Muscle layer of duodenum (tissue), 2 donors: ENCODE measurements around the gene CSNK2A1.

Experiments
- H3K27ac ChIP-seq: one replicate; pipeline ENCODE4 v1.7.0; 2013; ENCODE audit warnings: mild to moderate bottlenecking, low read length
- H3K27me3 ChIP-seq: one replicate; pipeline ENCODE4 v1.7.0; 2013; ENCODE audit warnings: low read depth, mild to moderate bottlenecking, control low read depth, low read length
- H3K36me3 ChIP-seq, 2 donors: one replicate each; pipeline ENCODE4 v1.7.0; 2013; ENCODE audit warnings: low read length in 2 of 2, control low read depth in 1 of 2, mild to moderate bottlenecking in 1 of 2; ENCODE audit not compliant: insufficient read depth in 2 of 2, control insufficient read depth in 1 of 2
- H3K4me1 ChIP-seq, 2 donors: one replicate each; pipeline ENCODE4 v1.7.0; 2013; ENCODE audit warnings: low read length in 2 of 2, mild to moderate bottlenecking in 2 of 2, control low read depth in 1 of 2, moderate library complexity in 1 of 2; ENCODE audit not compliant: insufficient read depth in 2 of 2, control insufficient read depth in 1 of 2
- H3K4me3 ChIP-seq, 2 donors: one replicate each; pipeline ENCODE4 v1.7.0; 2013; ENCODE audit warnings: low read length in 2 of 2, low read depth in 1 of 2, mild to moderate bottlenecking in 1 of 2
- H3K9me3 ChIP-seq, 2 donors: one replicate each; pipeline ENCODE4 v1.7.0; 2013; ENCODE audit warnings: low read length in 2 of 2, control low read depth in 1 of 2, mild to moderate bottlenecking in 1 of 2; ENCODE audit not compliant: control insufficient read depth in 1 of 2
- donor health status: healthy.

Gene CSNK2A1

GRCh38 chr20:444117-444516 is 99.5 kb downstream of the CSNK2A1 start:
- no peak overlapping the region for H3K4me3 ChIP-seq
- H3K4me1 ChIP-seq: peaks cover 0 to 5% of the 10 kb centered on the region in 2 donors
- H3K36me3 ChIP-seq: peaks cover 50 to 65% of the 10 kb centered on the region in 2 donors
- H3K9me3 ChIP-seq: no peaks in the 10 kb centered on the region
- no peak overlapping the region for H3K27ac ChIP-seq
- no peaks in the 10 kb centered on the region for H3K27me3 ChIP-seq

DNA sequence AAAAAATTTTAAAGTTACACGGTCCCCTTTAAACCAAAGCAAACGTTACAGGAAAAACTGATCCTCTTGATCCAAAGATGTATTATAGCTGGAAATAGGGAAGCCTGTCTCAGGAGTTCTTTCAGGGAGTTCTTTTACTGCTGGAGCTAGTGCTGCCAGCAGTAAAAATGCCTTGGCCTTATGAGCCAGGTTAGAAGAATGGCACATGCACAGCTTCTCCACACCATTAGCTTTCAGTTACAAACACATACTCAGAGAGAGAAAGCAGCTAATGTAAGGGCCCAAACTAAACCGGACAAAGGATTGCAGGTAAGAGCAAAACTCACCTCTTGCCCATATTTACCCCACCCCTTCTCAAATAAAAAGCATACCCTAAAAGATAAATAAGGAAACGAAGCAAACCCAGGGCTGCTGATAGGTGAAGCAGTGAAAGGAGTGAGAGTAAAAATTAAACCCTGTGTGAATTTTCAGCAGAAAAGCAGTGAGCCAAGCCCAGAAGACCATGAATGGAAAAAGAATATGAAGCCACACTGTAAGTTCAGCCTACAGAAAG is 100.3 kb downstream of the CSNK2A1 start:
- Histone ChIP-seq H3K36me3 (peaks cover 51 to 74% of the 10 kb centered on the region in 2 donors), H3K27ac (no peak overlapping the region), H3K4me3 (no peak overlapping the region), H3K27me3 (no peaks in the 10 kb centered on the region), H3K9me3 (no peaks in the 10 kb centered on the region), H3K4me1 (peaks cover 0 to 5% of the 10 kb centered on the region in 2 donors)

GRCh38 chr20:440636-441035 is 103.0 kb downstream of the CSNK2A1 start:
- H3K4me3 ChIP-seq: no peak overlapping the region
- no peak overlapping the region for H3K27ac ChIP-seq
- H3K9me3 ChIP-seq: no peaks in the 10 kb centered on the region
- no peaks in the 10 kb centered on the region for H3K27me3 ChIP-seq
- H3K4me1 ChIP-seq: peaks cover 0 to 3% of the 10 kb centered on the region in 2 donors
- H3K36me3 ChIP-seq: peaks cover 69 to 91% of the 10 kb centered on the region in 2 donors

DNA sequence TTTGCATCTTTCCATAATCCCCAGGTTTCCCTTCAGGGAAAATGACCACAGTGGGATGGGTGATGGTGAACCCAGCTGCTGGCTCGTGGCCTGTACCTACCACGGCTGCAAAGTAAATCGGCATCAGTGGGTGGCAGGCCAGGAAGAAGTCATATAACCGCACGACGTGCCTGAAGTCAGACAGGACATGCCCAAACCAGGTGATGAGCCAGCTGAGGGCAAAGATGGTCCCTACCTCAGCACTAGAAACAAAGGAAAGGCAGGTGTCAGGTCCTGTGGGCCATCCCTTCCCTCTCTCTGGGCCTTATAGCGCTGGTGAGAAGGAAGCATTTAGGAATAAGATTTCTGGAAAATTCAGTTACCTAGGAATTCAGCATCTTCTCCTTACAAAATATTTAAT is 103.4 kb downstream of the CSNK2A1 start:
- no peaks in the 10 kb centered on the region for H3K9me3 ChIP-seq
- no peak overlapping the region for H3K27ac ChIP-seq
- no peak overlapping the region for H3K4me3 ChIP-seq
- peaks cover 70 to 92% of the 10 kb centered on the region in 2 donors for H3K36me3 ChIP-seq
- no peaks in the 10 kb centered on the region for H3K4me1 ChIP-seq
- no peaks in the 10 kb centered on the region for H3K27me3 ChIP-seq

GRCh38 chr20:438571-439469 is 104.8 kb downstream of the CSNK2A1 start:
- Histone ChIP-seq H3K27me3 (no peaks in the 10 kb centered on the region), H3K4me1 (no peaks in the 10 kb centered on the region), H3K9me3 (no peaks in the 10 kb centered on the region), H3K36me3 (peaks cover 66 to 86% of the 10 kb centered on the region in 2 donors), H3K27ac (no peak overlapping the region), H3K4me3 (no peak overlapping the region)

- Histone ChIP-seq H3K36me3 (peaks cover 60 to 82% of the 10 kb centered on the region in 2 donors), H3K27me3 (no peaks in the 10 kb centered on the region), H3K27ac (no peak overlapping the region), H3K9me3 (no peaks in the 10 kb centered on the region), H3K4me3 (no peak overlapping the region), H3K4me1 (no peaks in the 10 kb centered on the region)
Measured at GRCh38 chr20:437787-438486, 105.7 kb downstream of the CSNK2A1 start.

- H3K27me3 ChIP-seq: no peaks in the 10 kb centered on the region
- no peak overlapping the region for H3K4me3 ChIP-seq
- H3K9me3 ChIP-seq: no peaks in the 10 kb centered on the region
- no peaks in the 10 kb centered on the region for H3K4me1 ChIP-seq
- H3K36me3 ChIP-seq: peaks cover 54 to 84% of the 10 kb centered on the region in 2 donors
- no peak overlapping the region for H3K27ac ChIP-seq
Measured at GRCh38 chr20:436476-436875, 107.1 kb downstream of the CSNK2A1 start.

DNA sequence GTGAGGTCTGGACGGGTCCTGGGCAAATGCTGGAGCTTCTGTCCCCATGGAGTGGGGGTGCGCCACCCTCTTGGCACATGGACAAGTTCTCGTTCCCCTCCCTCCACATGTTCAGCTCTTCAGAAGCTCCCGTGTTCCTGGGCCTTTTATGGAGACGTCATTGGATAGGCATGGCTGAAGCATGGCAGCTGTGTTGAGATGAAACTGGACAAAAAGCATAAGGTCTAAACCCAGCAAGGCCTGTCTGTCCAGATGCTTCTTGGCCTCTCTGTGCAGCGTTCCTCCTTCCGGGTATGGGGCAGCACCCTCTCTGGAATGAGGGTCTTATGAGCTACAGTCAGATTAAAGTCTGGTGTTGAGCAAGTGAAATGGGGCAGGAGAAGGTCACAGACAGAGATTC is 108.0 kb downstream of the CSNK2A1 start:
- H3K9me3 ChIP-seq: no peaks in the 10 kb centered on the region
- peaks cover 53 to 83% of the 10 kb centered on the region in 2 donors for H3K36me3 ChIP-seq
- no peak overlapping the region for H3K27ac ChIP-seq
- no peaks in the 10 kb centered on the region for H3K4me1 ChIP-seq
- H3K27me3 ChIP-seq: no peaks in the 10 kb centered on the region
- no peak overlapping the region for H3K4me3 ChIP-seq

DNA sequence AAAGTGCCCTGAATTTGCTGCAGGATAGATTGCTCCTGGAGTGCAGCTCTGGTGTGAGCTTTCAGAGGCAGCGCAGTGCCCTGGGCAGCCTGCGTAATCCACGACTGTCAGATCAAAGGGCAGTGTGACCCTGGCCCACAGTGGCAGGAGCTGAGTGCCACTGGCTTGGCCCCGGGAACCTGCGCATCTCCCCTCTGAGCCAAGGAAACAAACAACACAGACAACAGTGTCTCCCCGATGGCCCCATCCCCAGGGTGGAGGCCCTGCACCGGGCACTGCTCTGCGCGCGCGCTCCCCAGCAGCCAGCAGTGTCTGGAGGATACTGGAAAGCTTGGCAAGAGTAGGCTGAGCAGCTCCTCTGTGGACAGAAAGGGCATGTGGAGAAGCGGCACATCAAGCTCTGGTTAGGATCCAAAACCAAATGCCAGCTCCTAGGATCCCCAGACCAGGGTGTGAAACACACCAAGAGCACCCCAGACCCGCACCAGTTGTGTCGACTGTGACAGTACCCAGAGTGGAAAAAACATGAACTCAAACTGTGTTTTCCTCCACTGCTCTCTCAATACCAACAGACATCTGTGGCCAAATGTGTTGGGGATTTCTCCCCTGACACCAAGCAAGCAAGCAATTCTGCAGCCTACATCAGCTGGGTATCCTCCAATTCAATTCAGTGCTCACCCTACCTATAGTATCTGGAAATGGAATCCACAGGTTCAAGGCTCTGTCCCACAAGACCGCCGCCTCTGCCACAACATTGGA is 108.8 kb downstream of the CSNK2A1 start:
- H3K27ac ChIP-seq: no peak overlapping the region
- H3K9me3 ChIP-seq: no peaks in the 10 kb centered on the region
- H3K27me3 ChIP-seq: no peaks in the 10 kb centered on the region
- peaks cover 49 to 83% of the 10 kb centered on the region in 2 donors for H3K36me3 ChIP-seq
- no peak overlapping the region for H3K4me3 ChIP-seq
- no peaks in the 10 kb centered on the region for H3K4me1 ChIP-seq

DNA sequence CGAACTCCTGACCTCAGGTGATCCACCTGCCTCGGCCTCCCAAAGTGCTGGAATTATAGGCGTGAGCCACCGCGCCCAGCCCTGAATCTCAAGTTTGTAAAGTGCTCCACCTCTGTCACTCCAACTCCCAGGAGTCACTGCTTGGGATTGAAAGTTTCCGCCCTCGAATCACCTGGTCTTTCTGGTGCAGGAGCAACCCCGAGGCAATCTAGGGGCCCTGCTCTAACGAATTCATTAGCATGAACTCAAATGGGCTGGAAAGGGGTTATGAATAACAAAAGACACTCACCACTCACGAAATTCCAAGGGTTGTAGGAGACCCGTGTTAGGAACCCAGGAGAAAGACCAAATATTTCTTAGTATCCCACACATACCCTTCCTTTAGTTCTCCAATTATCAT is 109.4 kb downstream of the CSNK2A1 start:
- Histone ChIP-seq H3K4me3 (no peak overlapping the region), H3K27me3 (no peaks in the 10 kb centered on the region), H3K4me1 (no peaks in the 10 kb centered on the region), H3K9me3 (no peaks in the 10 kb centered on the region), H3K36me3 (peaks cover 46 to 83% of the 10 kb centered on the region in 2 donors), H3K27ac (no peak overlapping the region)
